Measurements from ENCODE around the gene CSF3.

Gene CSF3, protein sequence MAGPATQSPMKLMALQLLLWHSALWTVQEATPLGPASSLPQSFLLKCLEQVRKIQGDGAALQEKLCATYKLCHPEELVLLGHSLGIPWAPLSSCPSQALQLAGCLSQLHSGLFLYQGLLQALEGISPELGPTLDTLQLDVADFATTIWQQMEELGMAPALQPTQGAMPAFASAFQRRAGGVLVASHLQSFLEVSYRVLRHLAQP

DNA sequence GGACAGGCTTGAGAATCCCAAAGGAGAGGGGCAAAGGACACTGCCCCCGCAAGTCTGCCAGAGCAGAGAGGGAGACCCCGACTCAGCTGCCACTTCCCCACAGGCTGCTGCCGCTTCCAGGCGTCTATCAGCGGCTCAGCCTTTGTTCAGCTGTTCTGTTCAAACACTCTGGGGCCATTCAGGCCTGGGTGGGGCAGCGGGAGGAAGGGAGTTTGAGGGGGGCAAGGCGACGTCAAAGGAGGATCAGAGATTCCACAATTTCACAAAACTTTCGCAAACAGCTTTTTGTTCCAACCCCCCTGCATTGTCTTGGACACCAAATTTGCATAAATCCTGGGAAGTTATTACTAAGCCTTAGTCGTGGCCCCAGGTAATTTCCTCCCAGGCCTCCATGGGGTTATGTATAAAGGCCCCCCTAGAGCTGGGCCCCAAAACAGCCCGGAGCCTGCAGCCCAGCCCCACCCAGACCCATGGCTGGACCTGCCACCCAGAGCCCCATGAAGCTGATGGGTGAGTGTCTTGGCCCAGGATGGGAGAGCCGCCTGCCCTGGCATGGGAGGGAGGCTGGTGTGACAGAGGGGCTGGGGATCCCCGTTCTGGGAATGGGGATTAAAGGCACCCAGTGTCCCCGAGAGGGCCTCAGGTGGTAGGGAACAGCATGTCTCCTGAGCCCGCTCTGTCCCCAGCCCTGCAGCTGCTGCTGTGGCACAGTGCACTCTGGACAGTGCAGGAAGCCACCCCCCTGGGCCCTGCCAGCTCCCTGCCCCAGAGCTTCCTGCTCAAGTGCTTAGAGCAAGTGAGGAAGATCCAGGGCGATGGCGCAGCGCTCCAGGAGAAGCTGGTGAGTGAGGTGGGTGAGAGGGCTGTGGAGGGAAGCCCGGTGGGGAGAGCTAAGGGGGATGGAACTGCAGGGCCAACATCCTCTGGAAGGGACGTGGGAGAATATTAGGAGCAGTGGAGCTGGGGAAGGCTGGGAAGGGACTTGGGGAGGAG, at the start of gene CSF3:
TSS of gene CSF3 (plus strand) at position 436 of the 993 bp plus-strand sequence. CDS start at position 471, 35 bp downstream.
- DNase-seq, result no peak

- no peak for DNase-seq
Observed at GRCh38 chr17:39966771-39967170, 48.5 kb upstream of the CSF3 start.

GRCh38 chr17:39968761-39969160, 46.5 kb upstream of the CSF3 start:
- no peak for DNase-seq

DNA sequence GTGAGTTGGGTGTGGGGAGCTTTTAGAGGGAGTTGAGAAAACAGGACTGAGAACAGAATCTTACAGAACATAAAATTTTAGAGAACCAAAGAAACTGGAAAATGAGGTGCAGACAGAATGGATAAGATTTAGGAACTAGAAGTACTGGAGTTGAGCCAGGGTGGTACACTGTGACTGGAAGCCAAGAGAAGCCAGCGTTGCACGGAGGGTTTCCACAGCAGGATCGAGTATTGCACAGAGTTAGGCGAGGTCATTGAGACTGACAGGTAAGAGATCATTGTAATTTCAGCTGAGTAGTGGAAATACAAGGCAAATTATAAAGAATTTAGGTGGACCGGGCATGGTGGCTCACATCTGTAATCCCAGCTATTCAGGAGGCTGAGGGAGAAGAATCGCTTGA, 45.9 kb upstream of the CSF3 start:
- no peak for DNase-seq

- no peak for DNase-seq
Observed at GRCh38 chr17:39970157-39970692, 45.0 kb upstream of the CSF3 start.

DNA sequence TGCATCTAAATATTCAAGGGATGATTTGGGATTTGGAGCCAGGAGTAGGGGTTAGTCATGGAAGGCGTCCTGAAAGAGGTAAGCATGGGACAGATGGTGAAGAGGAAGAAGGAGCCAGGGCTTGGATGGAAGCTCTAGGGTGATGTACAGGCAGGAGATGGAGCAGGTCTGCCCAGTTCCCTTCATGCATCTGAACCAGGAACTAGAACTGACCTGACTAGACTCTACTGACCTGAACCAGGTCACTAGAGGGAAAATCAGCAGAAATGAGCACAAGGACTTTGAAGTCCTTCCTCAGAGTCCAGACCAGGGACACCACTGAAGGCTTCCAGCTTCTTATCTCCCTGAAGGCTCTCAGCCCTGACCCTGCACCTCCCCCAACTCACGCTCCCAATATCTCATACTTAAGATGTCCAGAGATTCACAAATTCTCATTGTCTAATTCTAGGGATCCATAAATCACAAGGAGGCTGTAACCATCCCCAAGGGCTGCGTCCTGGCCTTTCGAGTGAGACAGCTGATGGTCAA, 44.1 kb upstream of the CSF3 start:
- DNase-seq, result no peak

DNA sequence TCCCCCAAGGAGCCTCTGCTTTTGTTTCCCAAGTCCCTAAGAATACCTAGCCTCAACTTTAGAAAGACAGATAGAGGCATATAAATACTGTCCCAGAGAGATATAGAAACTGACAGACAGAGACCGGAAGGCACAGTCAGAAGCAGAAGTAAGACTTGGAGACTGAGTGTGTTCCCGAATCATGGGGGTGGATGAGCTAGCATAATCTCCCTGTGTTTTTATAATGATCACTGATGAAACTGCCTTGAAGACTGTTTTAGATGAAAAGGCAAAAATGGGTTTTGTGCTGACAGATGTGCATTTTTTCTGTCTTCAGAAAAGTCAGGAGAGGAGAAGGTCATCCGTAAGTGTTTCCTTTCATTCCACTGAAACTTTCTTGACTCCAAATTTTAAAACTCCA, 43.0 kb upstream of the CSF3 start:
- DNase-seq, result no peak

- DNase-seq, result no peak
Observed at GRCh38 chr17:39973496-39973895, 41.7 kb upstream of the CSF3 start.

- no peak for DNase-seq
Observed at GRCh38 chr17:39974433-39974832, 40.8 kb upstream of the CSF3 start.

DNA sequence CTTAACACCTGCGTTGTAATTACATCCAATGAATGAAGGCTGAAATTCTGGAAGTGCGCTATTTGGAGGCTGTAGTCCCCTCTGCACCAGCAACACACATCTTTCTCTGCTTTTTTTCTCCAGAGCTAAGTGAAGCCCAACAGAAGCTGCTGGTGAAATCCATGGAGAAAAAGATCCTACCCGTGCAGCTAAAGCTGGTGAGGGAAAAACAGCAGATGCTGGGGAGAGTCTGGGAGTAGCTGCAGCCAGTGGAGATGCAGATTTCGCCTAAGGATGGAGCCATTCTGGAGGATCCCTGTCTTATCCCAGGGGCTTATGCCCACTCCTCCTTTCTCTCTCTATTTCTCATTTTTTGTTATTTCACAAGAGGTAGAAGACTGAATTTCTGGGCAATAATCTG, 39.4 kb upstream of the CSF3 start:
- DNase-seq, result no peak

- no peak for DNase-seq
Observed at GRCh38 chr17:39979016-39979670, 36.1 kb upstream of the CSF3 start.

GRCh38 chr17:39979893-39980350, 35.3 kb upstream of the CSF3 start:
- DNase-seq, result peak; percentile 42

DNA sequence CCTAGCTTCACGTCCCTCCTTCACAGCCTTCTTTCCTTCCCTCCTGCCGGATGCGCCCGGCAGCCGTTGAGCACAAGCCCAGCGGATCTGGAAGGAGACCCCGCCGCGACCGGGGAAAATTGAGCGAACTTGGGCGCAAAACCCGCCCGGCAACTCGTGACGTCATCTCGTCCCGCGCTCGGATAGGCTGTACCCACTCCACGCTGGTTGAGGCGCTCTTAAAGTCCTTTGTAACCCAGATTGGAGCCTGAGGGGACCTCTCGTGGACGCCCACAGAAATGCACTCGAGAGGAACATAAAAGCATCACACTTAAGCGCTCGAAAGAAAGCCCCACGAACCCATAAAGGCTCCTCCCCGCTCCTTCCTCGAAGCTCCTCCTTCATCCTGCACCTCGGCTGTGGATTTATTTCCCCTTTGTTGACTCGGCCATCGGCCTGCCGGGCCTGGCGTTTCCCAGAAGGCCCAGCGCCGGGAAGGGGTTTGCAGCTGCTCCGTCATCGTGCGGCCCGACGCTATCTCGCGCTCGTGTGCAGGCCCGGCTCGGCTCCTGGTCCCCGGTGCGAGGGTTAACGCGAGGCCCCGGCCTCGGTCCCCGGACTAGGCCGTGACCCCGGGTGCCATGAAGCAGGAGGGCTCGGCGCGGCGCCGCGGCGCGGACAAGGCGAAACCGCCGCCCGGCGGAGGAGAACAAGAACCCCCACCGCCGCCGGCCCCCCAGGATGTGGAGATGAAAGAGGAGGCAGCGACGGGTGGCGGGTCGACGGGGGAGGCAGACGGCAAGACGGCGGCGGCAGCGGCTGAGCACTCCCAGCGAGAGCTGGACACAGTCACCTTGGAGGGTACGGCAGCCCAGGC, 34.7 kb upstream of the CSF3 start, which contains the start of gene PSMD3:
TSS of gene PSMD3 (plus strand) at position 457 of the 856 bp plus-strand sequence. CDS start at position 621, 164 bp downstream.
- DNase-seq, result peak; percentile 98

DNA sequence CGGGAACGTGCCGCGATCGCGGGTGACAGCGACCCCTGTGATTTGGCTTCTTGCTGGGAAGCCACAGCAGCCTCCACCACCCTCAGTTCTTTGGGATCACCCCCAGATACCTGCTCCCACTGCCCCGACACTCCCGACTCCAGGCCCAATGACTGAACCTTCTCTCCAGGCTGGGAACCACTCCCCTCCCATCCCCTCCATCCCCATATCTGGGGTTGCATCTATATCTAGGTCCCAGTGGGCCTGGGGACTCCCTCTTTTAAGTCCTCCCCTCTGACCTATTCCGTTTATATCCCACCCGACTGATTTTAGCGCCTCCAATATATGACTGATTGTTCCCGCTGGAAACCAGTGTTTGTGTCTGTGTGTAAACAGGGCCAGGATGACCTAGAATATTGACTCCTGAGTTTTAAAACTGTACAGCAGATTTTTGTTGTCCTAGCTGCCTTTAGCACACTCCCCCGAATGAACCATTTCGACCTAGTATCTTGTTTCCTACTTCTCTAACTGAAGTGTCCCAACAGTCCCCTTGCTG, 34.0 kb upstream of the CSF3 start:
- no peak for DNase-seq

- no peak for DNase-seq
Observed at GRCh38 chr17:39981766-39982375, 33.4 kb upstream of the CSF3 start.

GRCh38 chr17:39988206-39988810, 26.9 kb upstream of the CSF3 start:
- DNase-seq, result no peak

GRCh38 chr17:39994448-39994847, 20.8 kb upstream of the CSF3 start:
- DNase-seq, result no peak

DNA sequence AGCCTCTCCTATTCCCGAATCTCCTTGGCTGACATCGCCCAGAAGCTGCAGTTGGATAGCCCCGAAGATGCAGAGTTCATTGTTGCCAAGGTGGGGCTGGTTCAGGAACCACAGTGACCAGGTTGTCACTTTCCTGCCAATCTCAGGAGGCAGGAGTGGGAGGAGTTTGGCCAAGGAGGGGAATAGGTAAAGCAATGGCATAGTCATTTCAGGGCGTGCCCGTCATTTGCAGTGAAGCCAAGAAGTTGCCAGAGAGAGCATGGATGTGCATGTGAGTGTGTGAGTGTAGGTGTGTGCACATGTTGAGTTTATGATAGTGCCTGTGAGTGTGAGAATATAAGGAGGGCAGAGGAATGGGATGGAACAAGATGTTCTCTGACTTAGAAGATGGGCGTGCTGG, 19.8 kb upstream of the CSF3 start:
- no peak for DNase-seq

GRCh38 chr17:39996162-39996561, 19.1 kb upstream of the CSF3 start:
- no peak for DNase-seq

DNA sequence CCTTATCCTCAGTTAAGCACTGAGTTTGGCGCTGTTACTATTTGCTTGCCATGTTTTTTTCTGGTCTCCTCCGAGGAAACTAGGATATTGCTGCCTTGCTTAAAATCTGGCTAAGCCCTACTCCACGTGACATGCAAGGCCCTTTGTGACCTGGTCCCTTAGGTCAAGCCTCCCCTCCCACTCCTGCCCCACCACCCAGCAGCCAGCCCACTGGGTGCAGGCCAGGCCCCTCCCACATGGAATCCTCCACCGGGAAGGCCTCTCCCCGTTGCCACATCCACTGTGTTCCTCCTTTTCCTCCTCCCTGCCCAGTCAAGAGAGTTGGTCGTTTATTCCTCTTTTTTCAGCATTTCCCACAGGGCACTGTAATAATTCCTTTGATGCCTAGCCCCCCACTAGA, 18.4 kb upstream of the CSF3 start:
- no peak for DNase-seq

DNA sequence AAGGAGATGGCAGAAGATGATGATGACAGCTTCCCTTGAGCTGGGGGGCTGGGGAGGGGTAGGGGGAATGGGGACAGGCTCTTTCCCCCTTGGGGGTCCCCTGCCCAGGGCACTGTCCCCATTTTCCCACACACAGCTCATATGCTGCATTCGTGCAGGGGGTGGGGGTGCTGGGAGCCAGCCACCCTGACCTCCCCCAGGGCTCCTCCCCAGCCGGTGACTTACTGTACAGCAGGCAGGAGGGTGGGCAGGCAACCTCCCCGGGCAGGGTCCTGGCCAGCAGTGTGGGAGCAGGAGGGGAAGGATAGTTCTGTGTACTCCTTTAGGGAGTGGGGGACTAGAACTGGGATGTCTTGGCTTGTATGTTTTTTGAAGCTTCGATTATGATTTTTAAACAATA, 17.7 kb upstream of the CSF3 start:
- no peak for DNase-seq
